Activated gamma-delta T cell treated with anti-CD3 and anti-CD28 coated beads, Interleukin-2, amount 50 U/mL, for 16 hours (primary cell): ENCODE measurements around the gene CADM1.

ENCODE experiments used
- DNase-seq: peaks from one replicate; pipeline ENCODE4 v3.0.0-alpha.2; 2020; ENCODE audit warnings: low read depth

The CADM1 gene

GRCh38 chr11:115207166-115207591 lies 297.0 kb downstream of the CADM1 start:
- no peak for DNase-seq

GRCh38 chr11:115206365-115207022 lies 297.7 kb downstream of the CADM1 start:
- no peak for DNase-seq

DNA sequence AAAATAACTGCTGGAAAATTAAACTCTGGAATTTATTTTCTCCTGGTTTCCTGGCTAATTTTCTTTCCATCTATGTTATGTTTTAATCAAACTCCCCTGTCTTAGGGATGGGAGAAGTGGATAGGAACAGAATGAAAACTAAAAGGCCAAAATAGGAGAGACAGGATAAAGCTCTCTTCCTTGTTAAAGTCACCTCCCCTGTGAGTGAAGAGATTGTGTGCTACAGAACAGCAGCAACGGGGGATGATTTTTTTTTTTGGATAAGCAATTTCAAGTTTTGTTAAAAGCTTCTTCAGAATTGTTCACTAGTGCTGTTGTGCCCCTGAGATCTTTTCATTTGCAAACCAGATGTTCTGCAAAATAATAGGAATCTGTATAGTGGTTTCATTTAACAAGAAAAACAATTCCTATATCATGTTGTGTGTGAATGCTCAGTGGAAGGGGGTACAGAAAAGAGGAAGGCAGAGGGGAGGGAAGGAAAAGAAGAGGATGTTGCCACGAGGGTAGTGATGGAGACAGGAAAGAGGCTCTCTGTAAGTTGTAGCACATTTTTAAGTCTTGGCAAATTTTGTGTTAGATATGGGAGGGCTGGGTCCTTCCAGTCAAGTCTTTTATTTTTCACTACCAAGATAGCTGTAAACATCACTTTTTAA lies 301.2 kb downstream of the CADM1 start:
- no peak for DNase-seq

DNA sequence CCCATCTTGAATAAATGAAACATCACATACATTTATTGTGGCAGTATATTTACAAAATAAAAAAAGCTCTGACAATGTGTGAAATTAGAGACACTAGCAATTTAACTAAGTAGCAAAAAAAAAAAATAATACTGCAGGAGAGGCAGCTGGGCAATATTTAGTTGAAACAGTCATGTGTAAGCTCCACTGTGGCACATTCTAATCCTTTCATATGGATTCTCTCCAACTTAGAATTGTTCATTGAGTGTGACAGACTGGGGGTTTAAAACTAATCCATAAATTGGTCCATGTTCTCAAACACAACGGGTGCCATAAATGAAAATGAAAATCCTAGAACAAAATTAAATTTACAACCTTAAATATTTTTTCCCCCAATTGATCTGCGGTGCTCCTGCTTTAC lies 302.1 kb downstream of the CADM1 start:
- no peak for DNase-seq

- no peak for DNase-seq
Measured at GRCh38 chr11:115201111-115201792, 303.0 kb downstream of the CADM1 start.

DNA sequence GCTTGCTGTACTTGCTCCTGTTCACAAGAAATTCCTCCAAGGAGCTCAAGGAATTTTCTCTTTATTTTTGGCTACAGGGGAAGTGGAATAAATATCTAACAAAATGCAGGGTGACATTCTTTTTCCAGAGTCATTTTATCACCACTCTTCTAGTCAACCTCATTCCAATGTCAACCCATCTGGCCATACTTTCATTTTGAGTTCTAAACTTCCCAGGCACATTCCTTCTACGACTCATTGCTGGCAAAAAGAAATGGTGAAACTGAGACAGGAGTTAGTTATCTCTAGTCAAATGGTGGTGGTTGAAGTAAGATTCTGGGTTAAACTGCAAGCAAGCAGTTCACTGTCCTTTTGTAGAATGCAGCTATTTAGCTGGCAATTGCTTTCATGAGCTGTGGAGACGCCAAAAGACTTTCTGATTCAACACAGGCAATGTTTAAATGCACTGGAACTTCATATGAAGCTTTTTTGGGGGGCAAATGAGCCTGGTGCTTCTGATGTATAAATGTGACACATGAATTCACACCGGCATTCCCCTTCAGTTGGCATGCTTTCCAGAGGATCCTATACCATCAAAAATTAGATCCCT lies 304.6 kb downstream of the CADM1 start:
- DNase-seq, result no peak

GRCh38 chr11:115198321-115198741 lies 305.9 kb downstream of the CADM1 start:
- DNase-seq, result no peak

- no peak for DNase-seq
Measured at GRCh38 chr11:115197433-115197832, 306.8 kb downstream of the CADM1 start.

DNA sequence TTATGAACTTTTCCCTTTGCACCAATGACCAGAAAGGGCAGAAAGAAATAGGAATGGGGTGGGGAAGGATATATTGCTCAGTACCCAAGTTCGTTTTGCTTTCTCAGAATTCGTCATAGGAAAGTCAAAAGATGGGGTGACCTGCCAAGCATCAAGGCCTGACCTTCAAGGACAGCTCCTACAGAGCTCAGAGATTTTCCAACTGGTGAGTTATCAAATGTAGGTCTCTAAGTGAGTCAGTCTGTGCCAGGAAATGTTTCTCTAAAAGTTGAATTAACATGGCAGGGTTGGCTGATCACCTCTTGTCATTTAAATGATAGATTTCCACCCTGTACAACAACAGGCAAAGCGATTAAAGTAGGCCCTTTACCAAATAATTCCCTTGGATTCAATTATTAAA lies 307.2 kb downstream of the CADM1 start:
- no peak for DNase-seq

GRCh38 chr11:115194802-115195110 lies 309.5 kb downstream of the CADM1 start:
- no peak for DNase-seq

DNA sequence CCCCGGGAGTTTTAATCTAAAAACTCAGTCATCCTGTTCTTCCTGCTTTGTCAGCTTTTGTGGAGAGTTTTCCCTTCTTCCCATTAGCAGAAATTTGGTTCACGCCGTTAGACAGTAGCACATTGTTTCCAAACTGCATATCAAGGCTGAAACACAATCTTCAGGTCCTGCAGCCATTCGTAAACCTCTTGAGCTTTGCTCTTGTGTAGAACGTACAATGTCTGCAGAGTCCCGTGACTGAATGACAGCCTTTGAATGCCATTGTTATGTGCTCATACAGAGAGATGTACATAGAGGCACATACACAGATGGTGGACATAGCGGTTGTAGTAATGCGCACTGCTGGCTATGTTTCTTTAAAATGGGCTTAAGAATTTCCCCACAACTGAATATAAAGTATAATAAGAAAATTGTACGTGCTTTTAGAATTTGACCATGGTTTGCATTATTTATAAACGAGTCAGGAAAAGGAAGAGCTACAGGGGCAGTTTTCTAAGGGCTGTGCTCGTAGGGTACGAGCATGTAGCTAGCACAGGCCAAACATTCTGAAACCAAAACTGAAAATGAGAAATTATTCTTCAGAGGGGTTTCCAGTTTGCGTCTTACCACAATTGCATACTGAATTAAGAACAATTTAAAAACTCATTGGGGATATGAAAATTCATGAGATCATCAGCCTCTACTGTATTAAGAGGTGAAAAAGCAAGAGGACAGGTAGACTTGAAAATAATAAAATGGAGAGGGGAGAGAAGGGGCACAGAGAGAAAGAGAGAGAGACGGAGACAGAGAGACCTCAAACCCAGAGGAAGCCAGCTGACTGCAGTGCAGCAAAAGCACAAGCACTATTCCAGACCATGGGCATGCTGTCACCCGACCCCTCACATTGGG lies 310.1 kb downstream of the CADM1 start:
- no peak for DNase-seq

- no peak for DNase-seq
Measured at GRCh38 chr11:115191761-115192160, 312.5 kb downstream of the CADM1 start.

DNA sequence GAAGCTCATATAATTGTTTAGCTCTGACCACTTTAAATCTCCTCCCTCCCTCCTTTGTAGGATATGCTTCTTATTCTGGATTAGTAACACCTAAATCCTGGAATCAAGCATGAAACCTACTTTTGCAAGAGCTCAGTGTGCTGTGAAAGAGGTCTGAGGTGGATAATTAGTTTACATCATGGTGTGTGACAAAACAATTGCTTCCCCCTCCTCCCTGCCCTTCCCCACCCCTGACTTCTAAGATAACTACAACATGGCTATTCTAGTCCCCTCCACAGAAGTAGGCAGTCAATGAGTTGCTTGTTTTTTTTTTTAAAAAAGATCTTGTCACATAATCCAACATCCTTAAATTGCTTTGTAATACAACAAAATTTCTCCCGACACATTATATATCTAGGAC lies 314.0 kb downstream of the CADM1 start:
- DNase-seq, result no peak

DNA sequence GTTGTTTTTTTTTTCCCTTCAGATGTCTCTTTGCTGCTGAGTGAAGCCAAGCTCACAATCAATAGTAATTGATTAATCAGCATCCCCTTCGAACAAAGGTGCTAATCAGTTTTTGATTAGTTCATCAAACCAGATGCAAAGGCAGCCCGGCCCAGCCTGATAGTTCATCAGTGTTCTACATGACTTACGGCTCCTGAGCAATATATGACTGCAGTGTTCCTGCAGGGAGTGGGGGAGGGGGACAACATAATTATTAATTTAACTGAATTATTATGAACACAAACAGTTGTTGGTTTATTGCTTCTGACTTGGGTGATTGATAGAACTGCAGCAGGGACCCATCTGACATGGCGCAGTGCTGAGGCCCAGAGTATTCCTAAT lies 315.3 kb downstream of the CADM1 start:
- DNase-seq, result no peak

- no peak for DNase-seq
Measured at GRCh38 chr11:115188188-115188897, 315.9 kb downstream of the CADM1 start.

DNA sequence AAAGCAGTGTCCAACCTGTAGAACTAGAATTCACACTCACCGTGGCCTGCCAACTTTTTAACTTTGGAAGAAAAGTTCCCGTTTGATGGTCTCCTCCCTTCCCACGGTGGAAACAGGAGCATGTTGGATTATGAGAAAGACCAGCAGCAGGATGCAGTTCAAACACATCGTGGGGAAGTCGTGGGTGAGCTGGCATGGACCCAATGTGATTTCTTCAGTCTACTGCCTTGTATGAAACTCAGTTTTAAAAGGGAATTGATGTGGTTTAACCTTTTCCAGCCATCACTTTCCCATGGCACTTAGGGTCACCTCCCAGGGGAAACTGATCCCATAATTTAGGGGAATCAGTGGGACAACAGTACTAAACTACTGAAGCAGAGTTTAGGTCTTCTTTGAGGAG lies 318.3 kb downstream of the CADM1 start:
- no peak for DNase-seq

- DNase-seq, result no peak
Measured at GRCh38 chr11:115185507-115185906, 318.7 kb downstream of the CADM1 start.

GRCh38 chr11:115184901-115185300 lies 319.3 kb downstream of the CADM1 start:
- no peak for DNase-seq

- DNase-seq, result no peak
Measured at GRCh38 chr11:115183830-115184229, 320.4 kb downstream of the CADM1 start.

DNA sequence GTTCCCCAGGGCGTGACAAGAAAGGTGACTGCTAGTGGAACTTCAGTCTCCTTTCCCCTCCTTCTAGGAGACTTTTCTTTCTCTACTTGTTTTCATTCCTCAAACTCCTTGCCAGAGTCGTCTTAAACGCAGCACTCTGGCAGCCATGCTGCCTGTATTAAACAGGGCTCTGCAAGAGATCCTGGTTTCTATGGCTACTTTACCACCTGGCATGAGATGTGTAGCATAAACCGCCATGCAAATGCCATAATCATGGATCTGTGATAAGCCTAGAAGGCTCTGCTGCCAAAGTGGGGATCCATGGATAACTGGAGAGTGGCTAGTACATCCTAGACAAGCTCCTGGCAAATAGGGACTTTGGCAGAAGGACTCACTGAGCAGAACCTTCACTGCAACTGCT lies 321.1 kb downstream of the CADM1 start:
- DNase-seq, result no peak

GRCh38 chr11:115182282-115182955 lies 321.8 kb downstream of the CADM1 start:
- no peak for DNase-seq
